Kidney tubule cell (primary cell): ENCODE data around the gene CNPY1.

Experiments
- DNase-seq: peaks from one replicate; pipeline ENCODE4 v3.0.0-alpha.2; 2018; ENCODE audit warnings: low spot score

The CNPY1 gene

DNA sequence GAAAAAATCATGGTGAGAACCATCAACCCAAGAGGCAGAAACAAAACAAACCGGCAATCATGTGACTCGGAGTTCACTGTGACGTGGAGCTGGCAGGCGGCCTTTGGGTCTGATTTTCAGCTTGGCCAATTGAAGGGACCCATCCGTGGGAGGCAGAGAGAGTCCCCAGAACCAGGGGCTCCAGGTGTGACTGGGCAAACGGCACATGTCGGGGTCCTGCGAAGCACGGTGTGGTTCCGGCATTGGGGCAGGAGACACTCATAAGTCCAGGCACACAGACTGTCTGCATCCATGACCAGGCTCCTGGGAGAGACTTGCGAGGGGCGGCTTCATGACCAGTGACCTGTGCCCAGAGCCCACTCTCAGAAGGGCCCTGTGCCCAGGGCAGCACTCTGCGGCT lies 12.6 kb upstream of the CNPY1 start:
- no peak for DNase-seq

DNA sequence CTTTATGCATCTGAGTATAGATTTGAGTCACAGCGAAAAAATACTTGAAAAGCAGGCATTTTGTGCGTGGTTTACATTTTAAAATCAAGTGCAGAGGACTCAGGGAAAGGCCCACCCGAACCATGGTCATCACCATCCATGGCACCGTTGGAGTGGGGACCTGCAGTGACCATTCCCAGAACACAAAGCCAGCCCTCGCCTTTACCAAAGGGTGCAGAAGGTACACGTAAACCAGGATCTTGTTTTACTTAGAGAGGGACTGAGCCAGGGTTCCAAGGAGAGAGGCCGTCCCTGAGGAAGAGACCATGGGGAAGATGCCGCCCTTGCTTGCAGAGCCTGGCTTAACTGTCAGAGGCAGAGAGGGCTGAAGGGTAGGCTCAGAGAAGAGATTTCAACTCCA lies 12.0 kb upstream of the CNPY1 start:
- DNase-seq = no peak

DNA sequence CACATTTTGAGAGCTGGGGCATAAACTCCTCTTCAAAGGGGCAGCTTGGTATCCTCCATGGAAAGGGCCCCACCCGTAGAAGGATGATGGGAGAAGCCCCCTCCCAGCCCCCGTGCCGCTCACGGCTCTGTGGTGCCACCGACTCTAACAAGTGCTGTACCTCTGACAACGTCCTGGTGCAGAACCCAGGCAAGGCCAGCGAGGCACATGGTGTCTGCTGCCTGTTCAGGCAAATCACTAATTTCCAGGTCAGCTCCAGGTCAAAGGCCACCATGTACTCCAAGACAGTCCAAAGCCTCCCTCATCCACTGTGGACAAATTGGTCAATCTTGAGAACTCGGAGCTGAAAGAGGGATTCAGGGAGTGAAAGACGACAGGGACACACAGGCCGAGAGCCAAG lies 11.4 kb upstream of the CNPY1 start:
- DNase-seq = no peak

DNA sequence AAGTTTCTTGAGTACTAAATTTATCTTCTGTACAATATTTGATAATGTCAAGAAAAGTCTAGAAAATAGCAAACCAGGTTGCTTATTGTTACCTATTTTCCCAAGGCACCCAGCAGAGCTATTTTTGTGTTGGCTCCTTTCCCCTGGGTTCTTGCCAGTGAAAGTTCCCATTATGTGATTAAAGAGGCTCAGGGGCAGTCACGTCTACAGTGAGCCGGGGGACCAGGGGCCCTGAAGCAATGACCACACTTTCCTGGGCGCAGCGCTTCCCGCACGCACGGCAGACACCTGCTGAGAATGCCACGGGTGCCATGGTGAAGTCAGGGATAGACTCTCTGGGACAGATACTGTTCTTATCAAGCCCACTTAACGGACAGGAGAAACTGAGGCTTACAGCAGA lies 10.4 kb upstream of the CNPY1 start:
- no peak for DNase-seq

DNA sequence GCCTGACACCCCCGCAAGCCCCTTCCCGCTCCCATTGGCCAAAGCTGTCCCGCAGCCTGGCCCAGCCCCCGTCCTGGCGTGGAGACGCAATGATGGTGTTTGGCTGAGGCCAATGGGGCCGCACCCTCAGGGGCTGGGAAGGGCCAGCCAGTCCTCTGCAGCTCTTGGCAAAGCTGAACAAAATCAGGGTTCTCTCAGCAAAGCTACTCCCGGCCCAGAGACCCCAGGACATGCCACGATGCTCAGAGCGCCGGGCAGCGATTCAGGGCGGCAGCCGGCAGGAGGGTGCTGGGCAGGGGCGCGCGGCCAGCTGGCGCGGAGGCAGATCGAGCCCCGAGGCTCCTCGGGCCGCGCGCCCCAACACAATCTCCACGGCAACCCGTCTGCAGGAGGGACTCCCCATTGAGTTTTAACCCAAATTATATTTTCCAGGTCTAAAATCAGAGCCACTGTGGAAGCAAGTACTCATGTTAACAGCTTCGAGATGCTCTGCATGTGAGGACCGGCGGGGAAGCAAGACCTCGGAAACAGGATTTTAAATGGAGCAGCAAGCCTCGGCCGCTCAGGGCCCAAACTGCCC lies 8.8 kb upstream of the CNPY1 start:
- DNase-seq = no peak

DNA sequence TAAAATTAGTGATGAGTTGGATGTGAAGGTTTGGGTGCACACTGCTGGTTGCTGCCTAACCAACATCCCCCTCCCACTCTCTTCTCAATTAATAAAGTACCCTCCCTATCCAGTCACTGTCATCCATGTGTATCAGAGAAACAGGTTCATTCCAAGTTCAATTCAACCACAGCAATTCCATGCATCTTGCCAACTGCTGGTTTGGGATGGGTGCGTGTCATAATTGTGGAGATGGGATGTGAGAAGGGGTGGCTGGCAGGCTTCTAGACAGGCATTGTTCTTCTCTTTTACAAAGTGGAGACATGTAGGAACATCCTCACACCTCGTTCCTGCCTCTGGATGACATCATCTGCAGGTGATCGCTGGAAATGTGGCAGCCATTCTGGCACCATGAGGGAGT lies 7.5 kb upstream of the CNPY1 start:
- DNase-seq = no peak

DNA sequence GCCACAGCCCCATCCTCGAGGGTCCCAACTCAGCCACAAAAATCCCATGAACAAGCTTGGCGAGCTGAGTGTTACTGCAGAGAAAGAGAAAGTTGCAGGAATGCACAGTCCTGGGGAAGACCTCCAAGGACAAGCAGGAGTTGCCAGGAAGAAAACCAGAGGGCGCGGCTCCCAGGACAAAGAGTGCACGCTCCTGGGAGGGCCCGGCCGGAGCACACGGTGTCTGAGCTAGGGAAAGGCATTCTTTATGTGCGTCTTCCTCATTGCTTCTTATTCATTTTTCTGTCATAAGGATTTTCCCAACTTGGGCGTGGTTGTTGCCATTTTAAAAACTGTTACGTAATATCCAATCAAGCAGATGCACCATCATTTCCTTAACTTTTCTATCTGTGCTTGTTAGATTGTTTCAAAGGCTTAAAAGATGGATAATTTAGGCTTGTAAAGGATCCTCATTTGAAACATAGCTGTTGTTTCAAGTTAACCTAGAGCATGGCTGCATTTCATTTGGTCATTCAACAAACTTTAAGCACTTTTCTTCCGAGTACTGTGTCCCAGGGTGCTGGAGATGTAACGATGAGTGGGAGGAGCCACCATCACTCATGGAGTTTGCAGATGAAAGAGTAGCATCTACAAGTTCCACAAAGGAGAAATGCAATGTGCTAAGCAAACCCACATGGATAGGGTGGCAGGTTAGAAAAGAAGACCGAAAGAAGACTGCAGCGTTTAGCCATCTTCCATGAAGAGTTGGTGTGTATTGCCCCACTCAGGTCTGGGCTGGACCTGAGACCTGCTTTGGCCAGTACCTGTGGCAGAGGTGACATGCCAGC lies 5.6 kb upstream of the CNPY1 start:
- DNase-seq = no peak

DNA sequence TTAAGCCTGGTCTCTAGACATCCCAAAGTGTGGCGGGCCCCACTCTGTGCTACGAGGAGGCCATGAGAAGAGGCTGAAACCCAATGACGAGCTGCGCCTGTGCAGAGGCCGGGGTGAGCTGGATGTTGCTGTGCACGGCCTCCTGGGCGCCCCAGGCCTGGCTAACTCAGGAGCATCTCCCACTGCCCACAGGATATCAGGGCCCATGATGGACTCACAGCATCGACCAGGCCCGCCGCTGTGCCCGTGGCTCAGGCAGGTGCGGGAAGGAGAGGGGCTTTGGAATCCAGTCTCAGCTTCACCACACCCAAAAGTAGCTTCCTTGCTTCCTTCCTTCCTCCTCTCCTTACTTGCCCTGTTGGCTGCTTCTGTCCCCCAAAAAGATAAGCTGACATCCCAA lies 4.6 kb upstream of the CNPY1 start:
- no peak for DNase-seq

DNA sequence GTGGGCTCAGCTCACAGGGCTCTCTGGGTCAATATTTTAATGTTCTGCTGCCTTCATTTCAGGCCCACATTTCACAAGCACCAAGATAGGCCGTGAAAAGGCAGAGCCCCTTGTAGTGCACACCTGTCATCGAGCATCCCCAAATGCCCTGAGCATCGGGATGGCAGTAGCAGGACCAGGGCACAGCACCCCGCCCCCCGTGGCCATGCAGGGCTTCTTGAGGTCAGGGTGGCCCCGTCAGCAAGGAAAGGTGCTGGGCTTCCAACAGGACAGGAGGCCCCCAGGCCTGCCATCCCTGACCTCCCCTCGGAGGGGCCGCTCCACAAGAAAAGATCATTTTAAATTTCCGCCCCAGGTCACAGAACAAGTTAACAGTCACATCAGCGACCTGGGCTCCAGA lies 2.9 kb upstream of the CNPY1 start:
- no peak for DNase-seq

DNA sequence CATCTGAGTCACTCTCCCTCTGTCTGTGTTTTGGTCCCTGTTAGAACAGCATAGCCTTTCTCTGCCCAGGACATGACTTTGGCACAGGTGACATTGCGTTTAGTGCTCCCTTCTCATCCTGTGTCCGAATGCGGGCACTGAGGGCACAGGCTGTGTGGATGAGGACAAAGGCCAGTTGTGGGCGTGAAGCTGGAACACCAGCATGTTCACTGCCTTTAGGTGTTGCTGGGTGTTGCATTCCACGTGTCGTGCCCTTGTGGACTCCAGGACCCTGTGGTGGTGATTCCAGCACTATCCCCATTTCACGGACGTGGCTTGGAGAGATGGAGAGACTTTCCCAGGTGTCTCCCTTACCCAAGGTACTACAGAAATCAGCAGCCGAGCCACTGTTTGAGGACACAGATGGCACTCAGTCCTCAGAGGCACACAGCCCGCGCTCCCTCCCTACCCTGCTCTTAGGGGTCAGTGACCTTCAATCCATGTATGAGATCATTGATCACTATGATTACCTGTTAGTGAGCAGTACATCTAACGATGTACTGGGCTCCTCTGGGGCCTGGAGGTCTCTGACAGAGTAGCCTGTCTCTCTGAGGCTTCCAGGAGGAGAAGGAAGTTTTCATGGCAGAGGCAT lies 917 bp upstream of the CNPY1 start:
- DNase-seq = no peak

DNA sequence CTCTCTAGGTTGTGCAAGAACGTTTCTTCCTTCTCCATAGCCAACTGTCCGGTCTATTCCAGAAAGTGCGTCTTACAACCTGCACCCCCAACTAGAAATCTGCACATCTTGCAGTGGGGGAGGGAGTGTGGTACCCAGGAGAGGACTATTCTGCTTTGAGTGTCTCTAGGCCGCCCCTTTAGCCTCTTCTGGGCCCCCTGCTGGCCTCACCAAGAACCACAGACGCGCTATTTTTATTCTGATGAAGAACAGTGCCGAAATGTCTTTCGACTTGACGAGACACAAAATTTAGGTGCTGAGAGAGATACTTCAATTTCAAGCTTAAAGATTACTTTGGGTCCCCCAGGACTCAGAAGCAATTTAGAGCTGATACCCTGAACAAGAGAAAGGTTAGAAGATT lies 1.0 kb downstream of the CNPY1 start:
- DNase-seq = no peak

DNA sequence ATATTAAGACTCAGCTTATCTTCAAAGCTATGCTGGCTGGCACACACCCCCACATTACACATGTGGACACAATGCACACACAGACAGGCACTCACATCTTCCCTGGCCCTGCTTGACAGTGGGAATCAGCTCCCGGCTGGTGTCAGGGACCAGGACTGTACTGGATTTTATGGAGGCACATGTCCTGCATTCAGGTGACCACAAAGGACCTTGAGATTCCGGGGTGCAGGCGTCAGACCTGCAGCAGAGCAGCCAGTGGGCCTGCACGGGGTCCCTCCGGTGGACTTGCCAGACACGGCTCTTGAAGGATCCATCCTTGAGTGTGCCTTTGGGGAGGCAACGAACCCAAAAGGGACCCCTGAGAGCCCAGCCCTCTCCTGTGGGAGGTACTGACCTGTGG lies 1.9 kb downstream of the CNPY1 start:
- no peak for DNase-seq

DNA sequence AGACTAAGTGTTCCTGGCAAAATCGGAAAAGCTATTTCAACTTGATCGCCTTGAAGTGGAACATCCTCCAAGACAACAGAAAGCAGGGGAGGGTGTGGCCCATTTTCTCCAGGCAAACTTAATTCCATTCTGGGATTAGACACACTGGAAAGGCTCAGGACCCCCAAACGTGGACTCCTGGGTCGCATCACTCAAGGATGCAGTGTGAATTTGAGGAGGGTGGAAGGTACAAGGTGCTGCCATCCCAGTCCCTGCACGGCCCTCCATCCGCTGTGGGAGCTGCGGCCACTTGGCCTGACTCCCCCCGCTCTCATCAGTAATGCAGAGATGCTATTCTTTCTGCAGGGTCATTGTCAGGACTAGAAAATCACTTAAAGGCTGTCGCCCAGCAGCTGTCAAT lies 2.4 kb downstream of the CNPY1 start:
- no peak for DNase-seq

DNA sequence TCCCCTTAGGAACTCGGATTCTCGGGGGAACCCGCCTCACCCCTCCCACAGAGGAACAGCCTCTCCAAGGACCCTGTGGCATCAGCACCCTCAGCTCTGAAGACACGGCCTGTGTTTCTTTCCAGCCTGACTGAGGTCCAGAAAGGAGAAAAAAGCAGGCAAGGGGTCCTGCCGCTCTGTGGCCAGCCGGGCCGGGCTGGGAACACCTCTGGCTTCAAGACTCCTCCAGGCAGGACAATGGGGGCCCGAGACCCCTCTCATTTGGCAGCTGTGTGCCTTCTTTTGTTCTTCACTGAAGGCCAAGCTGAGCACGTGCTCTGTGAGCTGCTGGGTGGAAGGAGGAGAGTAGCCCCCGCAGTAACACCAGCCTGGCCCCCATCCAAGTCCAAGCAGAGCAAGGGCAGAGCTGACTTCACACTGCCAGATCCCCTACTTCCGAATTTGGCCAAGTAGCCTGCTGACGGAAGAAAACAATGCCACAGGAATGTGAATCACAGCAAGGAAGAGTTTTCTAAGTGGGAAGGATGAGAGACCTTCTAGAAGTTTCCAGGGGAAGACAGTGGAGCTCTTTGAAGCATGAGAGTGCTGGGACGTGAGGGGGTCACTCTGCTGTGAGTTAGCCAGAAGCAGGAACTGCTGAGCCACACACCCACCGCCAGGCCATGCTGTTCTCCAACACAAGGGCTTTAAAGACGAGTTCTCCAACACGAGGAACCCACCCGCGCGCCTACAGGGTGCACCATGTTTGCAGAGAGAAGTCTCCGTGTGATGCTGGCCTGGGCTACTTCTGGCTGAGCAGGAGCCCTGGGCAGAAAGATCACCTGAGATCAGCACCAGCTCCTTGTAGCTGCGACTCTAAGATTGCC lies 3.1 kb downstream of the CNPY1 start:
- DNase-seq = no peak

DNA sequence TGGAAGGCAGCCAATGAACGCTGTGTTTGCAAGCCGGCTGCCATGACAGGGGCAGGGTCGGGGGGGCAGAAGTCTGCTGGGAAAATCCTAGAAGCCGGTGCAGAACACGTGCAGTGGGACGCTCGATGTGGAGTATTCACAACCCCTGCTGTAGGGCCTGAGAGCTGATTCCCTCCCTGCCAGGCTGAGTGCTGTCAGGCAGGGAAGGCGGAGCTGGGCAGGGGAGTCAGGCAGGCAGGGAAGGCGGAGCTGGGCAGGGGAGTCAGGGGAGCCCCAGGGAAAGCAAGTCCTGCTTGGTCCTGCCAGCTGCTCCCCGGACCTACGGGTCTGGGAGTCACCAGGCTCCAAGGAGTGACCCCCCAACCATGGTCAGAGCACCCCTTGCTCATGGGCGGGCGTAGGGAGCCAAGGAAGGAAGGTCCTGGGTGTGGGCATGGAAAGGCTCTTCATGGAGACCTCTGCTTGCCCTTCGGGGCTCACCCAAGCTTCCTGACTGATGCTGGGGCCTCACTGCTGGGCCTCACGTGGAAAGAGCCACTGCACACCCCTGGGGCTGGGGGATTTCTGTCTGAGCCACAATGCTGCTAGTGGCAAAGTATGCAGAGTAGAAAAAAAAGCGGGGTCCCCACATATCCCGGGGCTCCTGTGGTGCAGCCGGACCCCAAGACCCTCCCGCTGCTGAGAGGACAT lies 4.2 kb downstream of the CNPY1 start:
- DNase-seq = no peak

DNA sequence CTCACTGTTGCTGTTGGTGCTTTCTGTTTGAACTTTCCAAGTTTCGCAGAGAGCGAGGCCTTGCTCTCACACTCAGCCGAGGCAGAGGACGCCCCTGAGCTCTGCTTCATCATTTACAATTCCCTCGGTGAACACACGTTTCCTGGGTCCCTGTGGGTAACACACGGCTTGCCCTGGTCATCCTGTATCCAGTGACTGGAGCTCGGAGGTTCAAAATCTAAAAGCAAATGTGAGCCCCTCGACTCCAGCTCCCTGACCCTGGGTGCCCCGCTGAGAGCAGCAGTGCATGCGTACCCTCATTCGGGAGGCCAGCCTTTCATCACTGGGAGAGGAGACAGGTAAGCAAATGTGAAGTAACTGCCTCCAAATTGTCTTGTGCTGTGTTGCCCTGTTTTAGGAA lies 5.8 kb downstream of the CNPY1 start:
- no peak for DNase-seq

DNA sequence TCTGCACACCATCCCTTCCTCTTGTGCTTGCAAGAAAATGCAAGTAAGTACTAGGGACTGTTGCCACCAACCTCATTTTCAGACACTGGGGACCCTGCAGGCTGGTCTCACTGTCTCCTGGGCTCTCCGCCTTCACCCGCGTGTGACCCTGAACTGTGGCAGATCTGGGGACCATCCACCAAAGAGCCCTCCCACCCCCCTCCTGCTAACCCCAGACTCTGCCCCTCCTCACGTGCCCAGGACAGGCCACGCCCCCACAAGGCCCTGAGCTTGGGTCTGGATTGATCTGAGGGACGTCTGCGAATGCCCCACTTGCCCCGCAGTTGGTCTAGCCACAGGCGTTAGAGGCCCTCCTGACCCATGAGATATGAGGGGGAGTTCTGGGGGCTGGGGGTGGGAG lies 8.1 kb downstream of the CNPY1 start:
- no peak for DNase-seq

DNA sequence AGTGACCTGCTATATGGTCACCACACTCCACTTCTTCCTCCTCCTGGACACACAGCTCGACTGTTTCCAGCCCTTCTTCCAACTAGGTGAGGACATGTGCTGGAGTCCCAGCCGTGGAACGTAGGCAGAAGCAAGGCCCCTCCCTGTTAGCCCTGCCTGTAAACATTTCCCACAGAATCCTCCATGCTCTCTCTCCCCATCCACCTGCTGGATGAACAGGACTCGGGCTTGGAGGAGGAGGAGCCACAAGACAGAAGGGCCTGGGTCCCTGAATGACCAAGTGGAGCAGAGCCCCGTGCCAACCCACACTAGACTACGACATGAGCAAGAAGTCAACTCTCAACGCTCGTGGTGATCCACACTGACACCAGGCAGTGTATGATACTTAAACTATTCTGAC lies 9.9 kb downstream of the CNPY1 start:
- no peak for DNase-seq

DNA sequence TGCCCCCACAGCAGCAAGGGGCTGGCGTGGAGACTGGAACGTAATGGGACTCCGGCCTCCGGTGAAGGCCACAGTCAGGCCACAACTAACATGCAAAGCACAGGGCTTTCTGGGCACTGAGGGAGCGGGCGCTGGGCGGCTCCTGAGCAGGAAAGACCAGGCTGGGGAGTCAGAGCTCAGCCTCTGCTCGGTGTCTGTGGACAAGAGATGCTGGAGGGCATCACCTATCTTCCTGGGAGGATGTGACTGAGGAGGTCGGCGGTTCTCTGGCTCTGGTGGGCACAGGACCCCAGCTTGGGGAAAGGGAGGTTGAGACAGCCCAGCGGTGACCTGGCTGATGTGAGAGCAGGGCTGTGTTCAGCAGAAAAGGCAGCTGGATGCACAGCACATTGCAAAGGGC lies 11.7 kb downstream of the CNPY1 start:
- no peak for DNase-seq

DNA sequence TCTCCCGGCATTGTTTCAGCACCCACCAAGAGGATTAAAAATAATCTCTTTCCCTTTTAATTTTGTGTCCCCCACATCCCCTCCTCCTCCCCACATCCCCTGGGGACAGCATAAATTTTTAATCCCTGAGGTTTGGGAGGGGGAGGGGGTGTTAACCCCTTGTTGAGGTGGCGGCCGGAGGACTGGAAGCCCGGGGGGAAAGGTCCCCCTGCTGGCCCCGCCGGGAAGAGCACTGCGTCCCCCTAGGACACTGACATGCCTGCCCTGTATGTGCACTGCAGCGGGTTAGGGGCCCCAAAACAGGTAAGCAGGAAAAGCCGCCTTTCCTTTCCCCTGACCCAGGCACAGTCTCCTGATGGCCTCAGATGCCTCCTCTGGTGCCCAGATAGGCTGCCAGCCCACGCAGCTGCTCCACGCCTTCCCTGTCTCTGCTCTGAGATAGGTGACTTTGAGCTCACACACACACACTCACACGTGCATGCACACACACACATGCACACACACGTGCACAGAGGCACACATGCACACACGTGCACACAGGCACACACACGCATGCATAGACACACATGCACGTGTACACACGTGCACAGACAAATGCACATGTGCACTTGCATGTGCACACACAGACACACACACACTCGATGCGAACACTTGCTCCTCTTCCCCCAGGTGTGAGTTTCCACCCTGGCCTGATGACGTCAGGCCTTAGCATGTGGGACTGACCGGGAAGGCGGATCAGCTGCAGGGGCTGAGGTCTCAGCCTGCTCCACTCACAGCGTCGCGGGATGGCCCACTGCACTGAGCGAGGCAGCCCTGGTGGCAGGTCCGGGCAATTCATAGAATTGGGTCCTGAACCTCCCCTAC lies 12.3 kb downstream of the CNPY1 start:
- peak; percentile 18 for DNase-seq
